ENCODE measurements around the gene ADPRHL1.

DNA sequence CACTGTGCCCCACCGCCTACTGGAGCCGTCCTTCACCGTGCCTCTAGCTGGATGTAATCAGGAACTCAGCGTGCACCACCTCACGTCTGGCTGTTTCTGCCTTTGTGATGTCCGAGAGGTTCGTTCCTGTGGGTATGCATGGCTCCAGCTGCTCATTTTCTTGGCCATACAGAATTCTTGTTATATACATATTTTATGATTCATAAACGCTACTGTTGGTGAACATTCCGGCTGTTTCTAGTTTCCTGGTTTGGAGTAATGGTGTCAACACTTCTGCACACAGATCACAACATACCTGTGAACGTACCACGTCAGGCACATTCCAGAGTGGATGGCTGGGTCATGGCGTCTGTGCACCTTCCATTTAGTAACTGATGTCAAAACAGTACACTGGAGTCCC, 22.6 kb upstream of the ADPRHL1 start:
- TF ChIP-seq, protein P1, sequence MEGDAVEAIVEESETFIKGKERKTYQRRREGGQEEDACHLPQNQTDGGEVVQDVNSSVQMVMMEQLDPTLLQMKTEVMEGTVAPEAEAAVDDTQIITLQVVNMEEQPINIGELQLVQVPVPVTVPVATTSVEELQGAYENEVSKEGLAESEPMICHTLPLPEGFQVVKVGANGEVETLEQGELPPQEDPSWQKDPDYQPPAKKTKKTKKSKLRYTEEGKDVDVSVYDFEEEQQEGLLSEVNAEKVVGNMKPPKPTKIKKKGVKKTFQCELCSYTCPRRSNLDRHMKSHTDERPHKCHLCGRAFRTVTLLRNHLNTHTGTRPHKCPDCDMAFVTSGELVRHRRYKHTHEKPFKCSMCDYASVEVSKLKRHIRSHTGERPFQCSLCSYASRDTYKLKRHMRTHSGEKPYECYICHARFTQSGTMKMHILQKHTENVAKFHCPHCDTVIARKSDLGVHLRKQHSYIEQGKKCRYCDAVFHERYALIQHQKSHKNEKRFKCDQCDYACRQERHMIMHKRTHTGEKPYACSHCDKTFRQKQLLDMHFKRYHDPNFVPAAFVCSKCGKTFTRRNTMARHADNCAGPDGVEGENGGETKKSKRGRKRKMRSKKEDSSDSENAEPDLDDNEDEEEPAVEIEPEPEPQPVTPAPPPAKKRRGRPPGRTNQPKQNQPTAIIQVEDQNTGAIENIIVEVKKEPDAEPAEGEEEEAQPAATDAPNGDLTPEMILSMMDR (IDR thresholded peaks at IDR 0.05; ENCODE audit: poor library complexity): no peak
- TF ChIP-seq EZH2phosphoT487 (IDR thresholded peaks at IDR 0.05; ENCODE audit: low read depth, severe bottlenecking, unreplicated experiment) (no peak), EZH2 (IDR thresholded peaks at IDR 0.05; ENCODE audit: borderline replicate concordance) (no peak)
